Stimulated activated naive CD8-positive, alpha-beta T cell treated with anti-CD3 and anti-CD28 coated beads, Interleukin-15, amount 100 ng/mL, for 72 hours (primary cell): ENCODE results near the gene CFAP90.

Experiments used
- ATAC-seq: fragments of 150-1000 bp; cut with Tn5 transposase; 2 replicates; pipeline ENCODE4 v1.10.0; 2021; ENCODE audit warnings: mild to moderate bottlenecking, moderate library complexity
- DNase-seq, 2 donors: peaks; one replicate each; pipeline ENCODE4 v3.0.0; 2021 to 2022
- H3K27ac Mint-ChIP-seq, 2 donors: one replicate each; pipeline ENCODE4 v1.8.0; 2022; ENCODE audit warnings: mild to moderate bottlenecking in 2 of 2, mixed read lengths in 2 of 2, moderate library complexity in 2 of 2
- H3K27me3 Mint-ChIP-seq: one replicate; pipeline ENCODE4 v1.8.0; 2022; ENCODE audit warnings: mixed read lengths
- H3K4me1 Mint-ChIP-seq: one replicate; pipeline ENCODE4 v1.8.0; 2022; ENCODE audit warnings: mild to moderate bottlenecking, mixed read lengths
- H3K4me3 Mint-ChIP-seq, 2 donors: one replicate each; pipeline ENCODE4 v1.8.0; 2022; ENCODE audit warnings: mild to moderate bottlenecking in 2 of 2, mixed read lengths in 2 of 2, moderate library complexity in 1 of 2
- H3K9me3 Mint-ChIP-seq, 2 donors: one replicate each; pipeline ENCODE4 v1.8.0; 2022; ENCODE audit warnings: mixed read lengths in 2 of 2

CFAP90 gene

GRCh38 chr5:7851240-7851592, 283 bp upstream of the CFAP90 start:
- ATAC-seq (no peak), DNase-seq (no peak)
- H3K27me3 Mint-ChIP-seq = peaks cover 55% of the 10 kb centered on the region
- H3K9me3 Mint-ChIP-seq = peaks cover 4 to 6% of the 10 kb centered on the region in 2 donors
- H3K27ac Mint-ChIP-seq = peak overlapping the region in 1 of 2 donors; percentile 53
- peaks cover 27% of the 10 kb centered on the region for H3K4me1 Mint-ChIP-seq
- peak overlapping the region; percentile 79 to 81 for H3K4me3 Mint-ChIP-seq

- ATAC-seq (peak; percentile 11), DNase-seq (no peak)
- Mint-ChIP-seq H3K9me3 (peaks cover 4 to 6% of the 10 kb centered on the region in 2 donors), H3K4me1 (peaks cover 27% of the 10 kb centered on the region), H3K27ac (no peak overlapping the region), H3K4me3 (peak overlapping the region; percentile 68 to 74), H3K27me3 (peaks cover 62% of the 10 kb centered on the region)
These were observed 1.1 kb downstream of the CFAP90 start for GRCh38 chr5:7849681-7850394.

GRCh38 chr5:7848296-7848695, 2.6 kb downstream of the CFAP90 start:
- H3K27me3 Mint-ChIP-seq = peaks cover 72% of the 10 kb centered on the region
- DNase-seq (no peak), ATAC-seq (no peak)
- peaks cover 3 to 4% of the 10 kb centered on the region in 2 donors for H3K9me3 Mint-ChIP-seq
- no peak overlapping the region for H3K27ac Mint-ChIP-seq
- H3K4me1 Mint-ChIP-seq = peaks cover 27% of the 10 kb centered on the region
- no peak overlapping the region for H3K4me3 Mint-ChIP-seq

- Mint-ChIP-seq H3K4me3 (no peak overlapping the region), H3K27ac (no peak overlapping the region), H3K4me1 (peaks cover 14% of the 10 kb centered on the region), H3K9me3 (no peaks in the 10 kb centered on the region), H3K27me3 (peaks cover 79% of the 10 kb centered on the region)
- ATAC-seq (no peak), DNase-seq (no peak)
These were observed 4.6 kb downstream of the CFAP90 start for GRCh38 chr5:7846327-7846726.

GRCh38 chr5:7845557-7845956, 5.4 kb downstream of the CFAP90 start:
- H3K9me3 Mint-ChIP-seq = no peaks in the 10 kb centered on the region
- ATAC-seq = no peak
- peaks cover 9% of the 10 kb centered on the region for H3K4me1 Mint-ChIP-seq
- peaks cover 80% of the 10 kb centered on the region for H3K27me3 Mint-ChIP-seq
- DNase-seq = no peak
- H3K27ac Mint-ChIP-seq = no peak overlapping the region
- no peak overlapping the region for H3K4me3 Mint-ChIP-seq

GRCh38 chr5:7844901-7845300, 6.0 kb downstream of the CFAP90 start:
- no peak for ATAC-seq
- H3K4me1 Mint-ChIP-seq = peaks cover 6% of the 10 kb centered on the region

GRCh38 chr5:7842531-7842930, 8.4 kb downstream of the CFAP90 start:
- Mint-ChIP-seq H3K9me3 (no peaks in the 10 kb centered on the region), H3K4me3 (no peak overlapping the region), H3K27ac (no peak overlapping the region), H3K27me3 (peaks cover 68% of the 10 kb centered on the region), H3K4me1 (no peaks in the 10 kb centered on the region)
- DNase-seq (no peak), ATAC-seq (no peak)

More at GRCh38 chr5:7844901-7845300, 6.0 kb downstream of the CFAP90 start:
- H3K27ac Mint-ChIP-seq = no peak overlapping the region
- no peak overlapping the region for H3K4me3 Mint-ChIP-seq
- no peak for DNase-seq
- no peaks in the 10 kb centered on the region for H3K9me3 Mint-ChIP-seq
- H3K27me3 Mint-ChIP-seq = peaks cover 82% of the 10 kb centered on the region

- ATAC-seq (no peak), DNase-seq (no peak)
- no peak overlapping the region for H3K27ac Mint-ChIP-seq
- no peaks in the 10 kb centered on the region for H3K4me1 Mint-ChIP-seq
- H3K4me3 Mint-ChIP-seq = no peak overlapping the region
- H3K27me3 Mint-ChIP-seq = peaks cover 30% of the 10 kb centered on the region
- no peaks in the 10 kb centered on the region for H3K9me3 Mint-ChIP-seq
These were observed 13.5 kb downstream of the CFAP90 start for GRCh38 chr5:7837403-7837802.

GRCh38 chr5:7834982-7835381, 16.0 kb downstream of the CFAP90 start:
- H3K27ac Mint-ChIP-seq = no peak overlapping the region
- ATAC-seq (no peak), DNase-seq (no peak)
- H3K27me3 Mint-ChIP-seq = peaks cover 25% of the 10 kb centered on the region
- H3K4me3 Mint-ChIP-seq = no peak overlapping the region
- no peaks in the 10 kb centered on the region for H3K9me3 Mint-ChIP-seq
- no peaks in the 10 kb centered on the region for H3K4me1 Mint-ChIP-seq

- no peak for ATAC-seq
- Mint-ChIP-seq H3K4me1 (no peaks in the 10 kb centered on the region), H3K27ac (no peak overlapping the region), H3K9me3 (no peaks in the 10 kb centered on the region), H3K27me3 (peaks cover 41% of the 10 kb centered on the region), H3K4me3 (no peak overlapping the region)
- DNase-seq = no peak
These were observed 22.7 kb downstream of the CFAP90 start for GRCh38 chr5:7828269-7828668.

- Mint-ChIP-seq H3K27me3 (peaks cover 41% of the 10 kb centered on the region), H3K4me3 (no peak overlapping the region), H3K9me3 (no peaks in the 10 kb centered on the region), H3K27ac (no peak overlapping the region), H3K4me1 (no peaks in the 10 kb centered on the region)
- ATAC-seq (no peak), DNase-seq (no peak)
These were observed 23.3 kb downstream of the CFAP90 start for GRCh38 chr5:7827610-7828009.

- Mint-ChIP-seq H3K9me3 (no peaks in the 10 kb centered on the region), H3K4me3 (no peak overlapping the region), H3K27me3 (peaks cover 41% of the 10 kb centered on the region), H3K4me1 (no peaks in the 10 kb centered on the region), H3K27ac (no peak overlapping the region)
- DNase-seq = no peak
- ATAC-seq = no peak
These were observed 25.3 kb downstream of the CFAP90 start for GRCh38 chr5:7825630-7826029.

- Mint-ChIP-seq H3K4me3 (no peak overlapping the region), H3K9me3 (no peaks in the 10 kb centered on the region), H3K4me1 (no peaks in the 10 kb centered on the region), H3K27ac (no peak overlapping the region), H3K27me3 (peaks cover 42% of the 10 kb centered on the region)
- ATAC-seq (no peak), DNase-seq (no peak)
These were observed 25.9 kb downstream of the CFAP90 start for GRCh38 chr5:7824995-7825394.

- DNase-seq = no peak
- H3K27ac Mint-ChIP-seq = no peak overlapping the region
- H3K9me3 Mint-ChIP-seq = no peaks in the 10 kb centered on the region
- no peak overlapping the region for H3K4me3 Mint-ChIP-seq
- ATAC-seq = no peak
- no peaks in the 10 kb centered on the region for H3K4me1 Mint-ChIP-seq
- peaks cover 38% of the 10 kb centered on the region for H3K27me3 Mint-ChIP-seq
These were observed 27.3 kb downstream of the CFAP90 start for GRCh38 chr5:7823594-7823993.

GRCh38 chr5:7822449-7822848, 28.5 kb downstream of the CFAP90 start:
- H3K4me1 Mint-ChIP-seq = no peaks in the 10 kb centered on the region
- peaks cover 27% of the 10 kb centered on the region for H3K27me3 Mint-ChIP-seq
- H3K9me3 Mint-ChIP-seq = no peaks in the 10 kb centered on the region
- DNase-seq (no peak), ATAC-seq (no peak)
- no peak overlapping the region for H3K4me3 Mint-ChIP-seq
- no peak overlapping the region for H3K27ac Mint-ChIP-seq

GRCh38 chr5:7816535-7816901, 34.4 kb downstream of the CFAP90 start:
- H3K4me3 Mint-ChIP-seq = no peak overlapping the region
- peaks cover 58% of the 10 kb centered on the region for H3K27me3 Mint-ChIP-seq
- no peaks in the 10 kb centered on the region for H3K9me3 Mint-ChIP-seq
- ATAC-seq = peak; percentile 9
- DNase-seq = no peak
- peaks cover 8% of the 10 kb centered on the region for H3K4me1 Mint-ChIP-seq
- no peak overlapping the region for H3K27ac Mint-ChIP-seq

GRCh38 chr5:7815892-7816534, 34.9 kb downstream of the CFAP90 start:
- peaks cover 8% of the 10 kb centered on the region for H3K4me1 Mint-ChIP-seq
- DNase-seq (peak; percentile 60 to 62), ATAC-seq (peak; percentile 90)
- no peaks in the 10 kb centered on the region for H3K9me3 Mint-ChIP-seq
- H3K27me3 Mint-ChIP-seq = peaks cover 56% of the 10 kb centered on the region
- H3K27ac Mint-ChIP-seq = no peak overlapping the region
- H3K4me3 Mint-ChIP-seq = no peak overlapping the region
